PC-3 (cell line): ENCODE data around the gene DMD. TPM values are rescaled to one million over a fixed set of nuclear protein-coding genes. Genes with fewer than 3 reads are reported as not detected.

Experiments
- ATAC-seq: fragments of 200-7000 bp; cut with Tn5 transposase; 2 replicates; pipeline ENCODE4 v1.9.1; 2020; ENCODE audit warnings: mild to moderate bottlenecking, moderate library complexity
- BruUV-seq: library from RNA; stranded (reverse); fragments of 400-500 nt; replicated peaks from 2 replicates; lab custom pipeline; 2021; lab: Mats Ljungman, UMichigan
- CTCF ChIA-PET: fragments of 300-600 bp; sonication (Branson Sonifier 250); formaldehyde crosslinking; loops from one replicate; lab custom pipeline; 2022; ENCODE audit warnings: antibody characterized with exemption; lab: Charles Lee
- POLR2A ChIA-PET: fragments of 300-600 bp; sonication (Branson Sonifier 250); formaldehyde crosslinking; loops from one replicate; lab custom pipeline; 2022; ENCODE audit warnings: antibody characterized with exemption; ENCODE audit not compliant: unreplicated experiment; lab: Charles Lee
- DNase-seq: peaks from one replicate; pipeline ENCODE4 v3.0.0-alpha.2; 2015
- H2AFZ ChIP-seq: fragments of 300-600 bp; sonication (generic); 2 replicates; pipeline ENCODE4 v1.6.0; 2016; ENCODE audit warnings: antibody characterized with exemption, low read length
- H3F3A ChIP-seq: fragments of 300-600 bp; sonication (generic); one replicate; pipeline ENCODE4 v1.6.0; 2017; ENCODE audit warnings: antibody characterized with exemption, low read length, control low read depth, mild to moderate bottlenecking; ENCODE audit not compliant: unreplicated experiment
- H3K27ac ChIP-seq: fragments of 300-600 bp; sonication (generic); 2 replicates; pipeline ENCODE4 v1.5.1; 2016; ENCODE audit warnings: mild to moderate bottlenecking, low read length
- H3K27me3 ChIP-seq: fragments of 300-600 bp; sonication (generic); 2 replicates; pipeline ENCODE4 v1.6.1; 2016; ENCODE audit warnings: low read length, mixed read lengths
- H3K36me3 ChIP-seq: fragments of 300-600 bp; sonication (generic); 2 replicates; pipeline ENCODE4 v1.6.1; 2016; ENCODE audit warnings: low read depth, mixed run types, low read length, mixed read lengths
- H3K4me1 ChIP-seq: fragments of 300-600 bp; sonication (generic); 2 replicates; pipeline ENCODE4 v1.5.1; 2016; ENCODE audit warnings: low read length; ENCODE audit not compliant: insufficient read depth
- H3K4me2 ChIP-seq: fragments of 300-600 bp; sonication (generic); 2 replicates; pipeline ENCODE4 v1.6.0; 2016; ENCODE audit warnings: low read length
- H3K4me3 ChIP-seq: fragments of 300-600 bp; sonication (generic); 2 replicates; pipeline ENCODE4 v1.5.1; 2016; ENCODE audit warnings: mild to moderate bottlenecking, low read length, mixed read lengths
- H3K79me2 ChIP-seq: fragments of 300-600 bp; sonication (generic); 2 replicates; pipeline ENCODE4 v1.6.1; 2017; ENCODE audit warnings: low read length, mixed read lengths
- H3K9ac ChIP-seq: fragments of 300-600 bp; sonication (generic); 2 replicates; pipeline ENCODE4 v1.6.0; 2016; ENCODE audit warnings: mild to moderate bottlenecking, low read length
- H3K9me2 ChIP-seq: fragments of 300-600 bp; sonication (generic); replicated peaks from 2 replicates; pipeline ENCODE4 v1.6.1; 2016; ENCODE audit warnings: mixed run types, low read length, mixed read lengths
- H3K9me3 ChIP-seq: fragments of 300-600 bp; sonication (generic); 2 replicates; pipeline ENCODE4 v1.6.1; 2016; ENCODE audit warnings: low read length, mixed read lengths
- H4K20me1 ChIP-seq: fragments of 300-600 bp; sonication (generic); 2 replicates; pipeline ENCODE4 v1.6.1; 2016; ENCODE audit warnings: low read length, mixed read lengths
- CTCF ChIP-seq: fragments of 300-600 bp; sonication (generic); conservative IDR thresholded peaks from 2 replicates; pipeline ENCODE4 v1.5.1; 2017; ENCODE audit warnings: antibody characterized with exemption, low read depth, mild to moderate bottlenecking, low read length
- EZH2 ChIP-seq: fragments of 300-600 bp; sonication (generic); IDR thresholded peaks from one replicate; pipeline ENCODE4 v1.6.1; 2017; ENCODE audit warnings: antibody characterized with exemption, mild to moderate bottlenecking, low read length; ENCODE audit not compliant: unreplicated experiment
- EZH2phosphoT487 ChIP-seq: fragments of 300-600 bp; sonication (generic); IDR thresholded peaks from 2 replicates; pipeline ENCODE4 v1.6.1; 2018; ENCODE audit warnings: mild to moderate bottlenecking, antibody characterized with exemption, low read length, borderline replicate concordance
- intact Hi-C: fragments of 100-400 bp; cut with micrococcal nuclease; formaldehyde crosslinking; loops from 2 replicates; pipeline ENCODE4 v1.9.0; 2023
- total RNA-seq: library from RNA; depleted of rRNA; stranded (reverse); fragments of >200 nt; gene quantifications from 2 replicates; pipeline ENCODE4 v1.2.3, GENCODE V29; 2014

Gene DMD
- total RNA-seq, 1 experiment from 2014 or later = not detected

DNA sequence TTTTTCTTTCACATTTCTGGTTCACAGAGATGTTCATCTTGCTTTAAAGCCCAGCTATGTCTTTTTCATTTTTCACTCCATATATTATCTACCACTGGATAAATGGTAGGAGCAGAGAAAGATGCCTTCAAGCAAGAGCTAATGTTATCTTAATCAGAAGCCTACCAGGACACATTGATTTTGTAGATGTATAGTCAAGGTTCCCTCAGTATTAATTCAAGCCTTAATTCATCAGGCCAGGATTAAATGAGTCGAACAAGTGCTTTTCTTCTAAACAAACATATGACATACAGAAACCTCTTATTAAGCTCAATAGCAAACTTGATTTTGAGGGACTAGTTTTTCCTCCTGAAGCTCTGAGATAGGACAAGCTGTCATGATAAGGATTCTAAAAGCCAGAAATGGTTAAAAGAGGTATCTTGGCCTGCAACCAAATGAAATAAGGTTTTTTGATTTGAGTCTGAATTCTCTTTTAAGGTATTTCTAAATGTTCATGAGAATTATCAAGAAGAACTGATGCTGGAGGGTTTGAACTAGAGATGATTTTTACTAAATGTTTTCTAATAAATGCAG is 2057.8 kb downstream of the DMD start:
- DNase-seq (no peak), ATAC-seq (no peak)
- no peaks in the 10 kb centered on the region for H3K79me2 ChIP-seq
- no peaks in the 10 kb centered on the region for H3F3A ChIP-seq
- H3K9ac ChIP-seq = no peak overlapping the region
- no peak overlapping the region for H3K4me3 ChIP-seq
- H3K27ac ChIP-seq = no peak overlapping the region
- H3K9me3 ChIP-seq = no peaks in the 10 kb centered on the region
- no peaks in the 10 kb centered on the region for H3K27me3 ChIP-seq
- no peak for TF ChIP-seq EZH2phosphoT487
- no peak for TF ChIP-seq CTCF
- ChIA-PET POLR2A (no interaction called here), CTCF (no interaction called here)
- no peaks in the 10 kb centered on the region for H3K36me3 ChIP-seq
- H2AFZ ChIP-seq = no peak overlapping the region
- H3K9me2 ChIP-seq = no peaks in the 10 kb centered on the region
- H3K4me1 ChIP-seq = no peaks in the 10 kb centered on the region
- H3K4me2 ChIP-seq = no peak overlapping the region
- intact Hi-C loops = no loop called here
- no peaks in the 10 kb centered on the region for H4K20me1 ChIP-seq
- no TSS peak for BruUV-seq

GRCh38 chrX:31147175-31147574 is 2064.2 kb downstream of the DMD start:
- TF ChIP-seq EZH2 = no peak
- no TSS peak for BruUV-seq
- H4K20me1 ChIP-seq = no peaks in the 10 kb centered on the region
- no peaks in the 10 kb centered on the region for H3K9me2 ChIP-seq
- intact Hi-C loops = no loop called here
- H3K36me3 ChIP-seq = no peaks in the 10 kb centered on the region
- H3K9me3 ChIP-seq = no peaks in the 10 kb centered on the region
- no peak overlapping the region for H3K9ac ChIP-seq
- H3K4me2 ChIP-seq = no peak overlapping the region
- no peaks in the 10 kb centered on the region for H3K4me1 ChIP-seq
- H3K27me3 ChIP-seq = no peaks in the 10 kb centered on the region
- no peak for DNase-seq
- no peaks in the 10 kb centered on the region for H3F3A ChIP-seq
- POLR2A ChIA-PET = no interaction called here
- CTCF ChIA-PET = no interaction called here
- ATAC-seq = no peak
- H3K79me2 ChIP-seq = no peaks in the 10 kb centered on the region
- no peak overlapping the region for H2AFZ ChIP-seq
- no peak overlapping the region for H3K4me3 ChIP-seq
- H3K27ac ChIP-seq = no peak overlapping the region

DNA sequence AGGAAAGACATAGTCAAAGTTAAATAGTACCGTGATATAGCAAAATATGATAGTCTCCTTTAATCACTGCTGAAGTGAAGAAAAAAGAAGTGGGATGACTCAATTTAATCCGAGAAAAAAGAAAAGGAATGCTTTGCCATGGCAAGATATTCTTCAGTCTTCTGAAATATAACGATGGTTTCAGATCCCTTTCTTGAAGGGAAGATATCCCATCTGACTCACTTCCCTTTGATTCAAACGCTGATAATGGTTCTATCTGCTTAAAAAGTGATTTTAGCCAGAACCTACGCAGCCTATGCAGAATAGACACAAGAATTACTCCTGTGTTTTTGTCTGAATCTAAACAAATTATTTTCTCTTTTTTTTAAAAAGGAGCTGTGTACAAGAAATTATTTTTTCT is 2071.4 kb downstream of the DMD start:
- Histone ChIP-seq H3K4me1 (no peaks in the 10 kb centered on the region), H3K9ac (no peak overlapping the region), H3K36me3 (no peaks in the 10 kb centered on the region), H4K20me1 (no peaks in the 10 kb centered on the region), H3K9me3 (no peaks in the 10 kb centered on the region), H2AFZ (no peak overlapping the region), H3K4me2 (no peak overlapping the region), H3K79me2 (no peaks in the 10 kb centered on the region), H3K27me3 (no peaks in the 10 kb centered on the region), H3F3A (no peaks in the 10 kb centered on the region), H3K9me2 (no peaks in the 10 kb centered on the region), H3K4me3 (no peak overlapping the region), H3K27ac (no peak overlapping the region)
- ChIA-PET CTCF (no interaction called here), POLR2A (no interaction called here)
- ATAC-seq (no peak), DNase-seq (no peak)
- intact Hi-C loops = no loop called here
- no TSS peak for BruUV-seq
- TF ChIP-seq CTCF (no peak), EZH2phosphoT487 (no peak), EZH2 (no peak)
